T-helper 17 cell (primary cell): ENCODE data around the gene HBB. TPM values are rescaled to one million over a fixed set of nuclear protein-coding genes. Genes with fewer than 3 reads are reported as not detected.

Experiments
- ATAC-seq: fragments of 150-1000 bp; cut with Tn5 transposase; 2 replicates; pipeline ENCODE4 v1.10.0; 2021; ENCODE audit warnings: mild to moderate bottlenecking, moderate library complexity
- DNase-seq, 3 donors: peaks; one replicate each; pipeline versions ENCODE4 v3.0.0 to v3.0.0-alpha.2; 2020 to 2021
- H3K9me3 ChIP-seq: one replicate; pipeline ENCODE4 v1.7.0; 2013; ENCODE audit warnings: low read length, mild to moderate bottlenecking; ENCODE audit not compliant: control insufficient read depth, poor library complexity, severe bottlenecking
- H3K27ac Mint-ChIP-seq: one replicate; pipeline ENCODE4 v1.8.0; 2022; ENCODE audit warnings: mild to moderate bottlenecking, moderate library complexity, mixed read lengths
- H3K27me3 Mint-ChIP-seq: one replicate; pipeline ENCODE4 v1.8.0; 2022; ENCODE audit warnings: mixed read lengths
- H3K36me3 Mint-ChIP-seq: one replicate; pipeline ENCODE4 v1.8.0; 2022; ENCODE audit warnings: low read depth, mixed read lengths
- H3K4me1 Mint-ChIP-seq: one replicate; pipeline ENCODE4 v1.8.0; 2022; ENCODE audit warnings: mild to moderate bottlenecking, mixed read lengths
- H3K4me3 Mint-ChIP-seq: one replicate; pipeline ENCODE4 v1.8.0; 2022; ENCODE audit warnings: mild to moderate bottlenecking, moderate library complexity, mixed read lengths
- total RNA-seq, 4 donors: library from RNA in 2 of 4; stranded (reverse) in 2 of 4; gene quantifications; one replicate each; pipeline ENCODE4 v1.2.3 and lab custom pipeline; 2022 to 2026

Gene HBB
- total RNA-seq, 2 donors from 2014 or later: 1.3 TPM; not detected in 1

DNA sequence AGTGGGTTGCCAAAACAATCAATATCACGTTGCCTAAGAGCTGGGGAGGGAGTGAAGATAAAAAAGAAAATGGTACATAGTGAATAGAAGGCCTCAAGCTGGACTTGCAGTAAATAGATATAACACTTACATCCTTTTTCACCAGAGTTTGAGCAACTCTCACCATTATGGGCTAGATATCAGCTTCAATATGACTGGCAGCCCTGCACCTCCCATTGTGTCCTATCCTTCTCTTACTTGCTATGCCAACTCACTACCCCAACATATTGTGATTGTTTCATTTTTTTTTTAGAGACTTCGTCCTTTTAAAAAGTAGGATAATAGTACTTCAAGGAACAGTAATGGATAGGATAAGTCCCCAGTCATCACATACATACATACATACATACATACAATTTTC lies 15.3 kb upstream of the HBB start:
- Mint-ChIP-seq H3K27ac (no peak overlapping the region), H3K27me3 (peaks cover 36% of the 10 kb centered on the region), H3K4me1 (no peaks in the 10 kb centered on the region), H3K4me3 (no peak overlapping the region), H3K36me3 (no peaks in the 10 kb centered on the region)
- no peak for DNase-seq
- no peak for ATAC-seq
- no peaks in the 10 kb centered on the region for H3K9me3 ChIP-seq

DNA sequence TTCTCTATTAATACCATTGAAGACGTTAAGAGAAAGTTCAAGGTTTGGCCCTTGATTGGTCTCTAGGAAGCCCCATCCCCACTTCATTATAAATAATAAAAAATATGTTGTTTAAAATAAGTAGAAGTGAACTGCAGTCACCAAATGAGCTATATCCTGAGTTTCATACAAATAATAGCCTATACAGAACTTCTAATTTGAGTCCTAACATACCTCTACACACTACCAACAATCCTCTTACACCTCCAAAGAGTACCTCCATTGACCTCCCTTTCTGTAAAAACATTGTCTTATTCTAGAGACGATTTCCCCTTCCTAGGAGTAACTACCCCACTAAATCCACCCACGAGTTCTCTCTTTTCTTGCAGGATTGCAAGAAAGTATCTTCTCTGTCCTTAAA lies 14.6 kb upstream of the HBB start:
- Mint-ChIP-seq H3K4me1 (no peaks in the 10 kb centered on the region), H3K27me3 (peaks cover 32% of the 10 kb centered on the region), H3K4me3 (no peak overlapping the region), H3K36me3 (no peaks in the 10 kb centered on the region), H3K27ac (no peak overlapping the region)
- no peak for ATAC-seq
- no peak for DNase-seq
- no peaks in the 10 kb centered on the region for H3K9me3 ChIP-seq

DNA sequence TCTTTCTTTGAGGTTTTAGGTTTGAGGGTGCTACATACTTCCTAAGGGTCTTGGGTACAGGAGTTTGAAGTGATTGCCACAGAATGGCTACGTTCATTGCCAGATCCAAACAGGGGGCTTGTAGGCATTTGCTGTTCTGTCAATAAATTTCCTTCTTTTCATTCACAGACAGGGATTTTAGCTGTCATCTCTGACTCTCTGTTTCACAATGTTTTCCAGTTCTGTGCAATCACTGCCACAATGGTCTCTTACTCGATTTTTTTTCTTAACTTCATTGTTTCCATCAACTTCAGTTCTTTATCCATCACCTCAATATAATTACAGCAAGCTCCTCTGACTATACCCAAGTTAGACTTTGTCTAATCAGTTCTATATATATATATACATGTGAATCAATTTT lies 13.6 kb upstream of the HBB start:
- Mint-ChIP-seq H3K4me1 (no peaks in the 10 kb centered on the region), H3K27ac (no peak overlapping the region), H3K36me3 (no peaks in the 10 kb centered on the region), H3K4me3 (no peak overlapping the region), H3K27me3 (peaks cover 30% of the 10 kb centered on the region)
- no peaks in the 10 kb centered on the region for H3K9me3 ChIP-seq
- no peak for DNase-seq
- ATAC-seq: no peak

DNA sequence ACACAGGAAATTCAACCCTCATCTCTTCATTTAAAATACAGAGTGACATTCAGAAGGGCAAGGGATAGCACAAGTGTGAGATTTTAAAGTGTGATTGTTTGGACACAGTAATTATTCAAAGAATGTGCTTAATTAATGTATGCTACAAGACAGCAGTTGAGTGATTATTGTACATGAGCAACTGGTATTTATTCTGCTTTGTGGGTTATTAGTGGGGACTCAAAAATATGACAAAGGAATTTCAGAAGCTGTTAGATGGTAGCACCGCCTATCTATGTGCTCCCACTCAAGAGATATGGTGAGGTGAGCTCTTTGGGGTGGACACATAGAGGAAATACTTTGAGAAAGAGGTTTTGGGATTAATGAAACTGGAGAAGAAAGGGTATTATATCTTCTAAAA lies 13.2 kb upstream of the HBB start:
- ATAC-seq (no peak), DNase-seq (no peak)
- no peaks in the 10 kb centered on the region for H3K9me3 ChIP-seq
- peaks cover 27% of the 10 kb centered on the region for H3K27me3 Mint-ChIP-seq
- no peak overlapping the region for H3K4me3 Mint-ChIP-seq
- H3K36me3 Mint-ChIP-seq: no peaks in the 10 kb centered on the region
- H3K27ac Mint-ChIP-seq: no peak overlapping the region
- H3K4me1 Mint-ChIP-seq: no peaks in the 10 kb centered on the region

DNA sequence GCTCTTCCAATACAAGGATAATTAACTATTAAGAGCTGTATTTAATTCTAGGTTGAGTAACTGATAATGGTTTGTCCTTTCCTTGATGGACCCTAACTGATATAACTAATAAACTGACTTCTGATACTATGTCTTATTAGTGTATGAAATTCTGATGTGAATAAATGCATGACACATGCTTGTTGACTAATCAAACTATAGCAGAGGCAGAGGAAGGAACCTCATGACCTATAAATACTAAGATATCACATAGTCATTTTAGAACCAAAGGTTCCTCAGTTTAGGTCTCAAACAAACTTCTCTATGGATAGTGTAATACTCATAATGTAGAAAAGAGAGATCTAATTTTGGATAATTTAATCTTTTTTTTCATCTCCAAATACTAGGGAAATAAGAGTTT lies 12.2 kb upstream of the HBB start:
- H3K27me3 Mint-ChIP-seq: peaks cover 20% of the 10 kb centered on the region
- H3K36me3 Mint-ChIP-seq: no peaks in the 10 kb centered on the region
- no peak for DNase-seq
- no peak for ATAC-seq
- H3K4me3 Mint-ChIP-seq: no peak overlapping the region
- H3K4me1 Mint-ChIP-seq: peaks cover 5% of the 10 kb centered on the region
- no peaks in the 10 kb centered on the region for H3K9me3 ChIP-seq
- no peak overlapping the region for H3K27ac Mint-ChIP-seq

DNA sequence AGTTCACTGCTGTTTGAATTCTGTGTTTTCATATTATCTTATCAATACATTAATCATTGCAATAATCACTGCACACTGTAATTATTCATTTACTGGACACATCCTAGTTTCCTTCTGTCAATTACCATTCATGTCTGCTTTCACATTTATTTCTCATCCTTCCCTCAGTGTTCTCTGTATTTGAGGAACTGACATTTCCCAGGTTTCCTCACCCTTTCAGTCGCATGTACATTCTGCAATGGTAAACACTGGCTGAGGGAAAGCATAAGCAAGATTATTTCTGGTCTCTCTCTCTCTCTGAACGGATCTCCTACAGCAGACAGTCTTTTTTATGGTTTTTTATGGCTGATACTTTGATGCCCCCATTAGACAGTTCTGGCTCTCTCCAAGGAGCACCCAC lies 11.6 kb upstream of the HBB start:
- ATAC-seq (no peak), DNase-seq (no peak)
- no peaks in the 10 kb centered on the region for H3K9me3 ChIP-seq
- H3K4me3 Mint-ChIP-seq: no peak overlapping the region
- no peaks in the 10 kb centered on the region for H3K36me3 Mint-ChIP-seq
- H3K4me1 Mint-ChIP-seq: peaks cover 5% of the 10 kb centered on the region
- no peak overlapping the region for H3K27ac Mint-ChIP-seq
- peaks cover 20% of the 10 kb centered on the region for H3K27me3 Mint-ChIP-seq

DNA sequence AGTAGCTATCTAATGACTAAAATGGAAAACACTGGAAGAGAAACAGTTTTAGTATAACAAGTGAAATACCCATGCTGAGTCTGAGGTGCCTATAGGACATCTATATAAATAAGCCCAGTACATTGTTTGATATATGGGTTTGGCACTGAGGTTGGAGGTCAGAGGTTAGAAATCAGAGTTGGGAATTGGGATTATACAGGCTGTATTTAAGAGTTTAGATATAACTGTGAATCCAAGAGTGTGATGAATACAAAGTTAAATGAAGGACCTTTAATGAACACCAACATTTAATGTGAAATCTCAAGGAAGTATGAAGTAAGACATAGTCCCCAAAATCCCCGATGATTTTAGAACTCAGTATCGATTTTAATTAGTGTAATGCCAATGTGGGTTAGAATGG lies 10.5 kb upstream of the HBB start:
- Mint-ChIP-seq H3K36me3 (no peaks in the 10 kb centered on the region), H3K4me3 (no peak overlapping the region), H3K27ac (no peak overlapping the region), H3K27me3 (peaks cover 19% of the 10 kb centered on the region), H3K4me1 (peaks cover 5% of the 10 kb centered on the region)
- ATAC-seq: no peak
- H3K9me3 ChIP-seq: no peaks in the 10 kb centered on the region
- no peak for DNase-seq

DNA sequence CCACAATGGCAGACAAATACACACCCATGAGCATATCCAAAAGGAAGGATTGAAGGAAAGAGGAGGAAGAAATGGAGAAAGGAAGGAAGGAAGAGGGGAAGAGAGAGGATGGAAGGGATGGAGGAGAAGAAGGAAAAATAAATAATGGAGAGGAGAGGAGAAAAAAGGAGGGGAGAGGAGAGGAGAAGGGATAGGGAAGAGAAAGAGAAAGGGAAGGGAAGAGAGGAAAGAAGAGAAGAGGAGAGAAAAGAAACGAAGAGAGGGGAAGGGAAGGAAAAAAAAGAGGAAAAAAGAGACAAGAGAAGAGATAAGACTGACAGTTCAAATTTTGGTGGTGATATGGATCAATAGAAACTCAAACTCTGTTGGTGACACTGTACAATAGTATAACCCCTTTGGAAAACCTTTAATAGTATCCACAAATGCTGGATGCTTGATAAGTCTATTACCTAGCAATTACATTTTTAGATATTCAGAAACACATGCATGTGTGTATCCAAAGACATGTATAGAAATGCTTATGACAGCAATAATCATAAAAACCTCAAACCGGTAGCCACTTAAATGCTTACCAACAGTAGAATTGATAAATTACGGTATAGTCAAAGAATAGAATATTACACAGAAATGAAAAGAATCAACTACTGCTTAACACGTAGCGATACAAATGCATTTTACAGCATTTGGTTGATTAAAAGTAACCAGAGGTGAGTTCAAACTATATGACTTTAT lies 8.7 kb upstream of the HBB start:
- H3K27me3 Mint-ChIP-seq: peaks cover 16% of the 10 kb centered on the region
- H3K4me1 Mint-ChIP-seq: peaks cover 5% of the 10 kb centered on the region
- ATAC-seq: no peak
- no peaks in the 10 kb centered on the region for H3K9me3 ChIP-seq
- H3K4me3 Mint-ChIP-seq: no peak overlapping the region
- no peak overlapping the region for H3K27ac Mint-ChIP-seq
- DNase-seq: no peak
- no peaks in the 10 kb centered on the region for H3K36me3 Mint-ChIP-seq

DNA sequence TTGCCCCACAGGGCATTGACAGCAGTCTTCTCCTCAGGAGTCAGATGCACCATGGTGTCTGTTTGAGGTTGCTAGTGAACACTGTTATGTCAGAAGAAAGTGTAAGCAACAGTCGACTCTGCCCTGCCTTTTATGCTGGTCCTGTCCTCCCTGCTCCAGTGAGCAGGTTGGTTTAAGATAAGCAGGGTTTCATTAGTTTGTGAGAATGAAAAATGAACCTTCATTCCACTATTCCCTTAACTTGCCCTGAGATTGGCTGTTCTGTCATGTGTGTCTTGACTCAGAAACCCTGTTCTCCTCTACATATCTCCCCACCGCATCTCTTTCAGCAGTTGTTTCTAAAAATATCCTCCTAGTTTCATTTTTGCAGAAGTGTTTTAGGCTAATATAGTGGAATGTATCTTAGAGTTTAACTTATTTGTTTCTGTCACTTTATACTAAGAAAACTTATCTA lies 7.5 kb upstream of the HBB start, which contains the start of gene HBD:
Gene HBD (minus strand): TSS at position 103 of the 454 bp plus-strand sequence. CDS start 50 bp downstream, at position 53.
- no peaks in the 10 kb centered on the region for H3K9me3 ChIP-seq
- Mint-ChIP-seq H3K27me3 (peaks cover 18% of the 10 kb centered on the region), H3K4me3 (no peak within 1 kb of the TSS), H3K36me3 (no peaks in the 10 kb centered on the region), H3K27ac (no peak within 1 kb of the TSS), H3K4me1 (peaks cover 5% of the 10 kb centered on the region)
- no peak for ATAC-seq
- DNase-seq: no peak

DNA sequence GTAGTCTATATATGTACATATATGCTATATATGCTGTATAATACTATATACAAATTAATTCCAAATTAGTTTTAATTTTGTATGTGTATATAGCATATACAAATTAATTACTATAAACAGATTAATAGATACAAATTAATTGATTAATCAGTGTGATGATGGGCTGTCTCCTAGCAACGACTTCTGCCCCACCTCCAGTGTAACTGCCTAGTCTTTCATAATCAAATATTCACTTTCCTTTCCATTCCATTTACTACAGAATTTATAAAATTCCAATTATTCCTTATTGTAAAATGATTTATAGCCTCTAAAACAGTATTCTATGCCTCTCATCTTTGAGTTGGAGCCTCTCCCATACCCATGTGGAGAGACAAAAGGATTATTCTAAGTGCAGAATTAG lies 6.4 kb upstream of the HBB start:
- Mint-ChIP-seq H3K4me3 (no peak overlapping the region), H3K4me1 (peaks cover 5% of the 10 kb centered on the region), H3K27ac (no peak overlapping the region), H3K36me3 (no peaks in the 10 kb centered on the region), H3K27me3 (peaks cover 18% of the 10 kb centered on the region)
- no peak for DNase-seq
- no peaks in the 10 kb centered on the region for H3K9me3 ChIP-seq
- no peak for ATAC-seq

DNA sequence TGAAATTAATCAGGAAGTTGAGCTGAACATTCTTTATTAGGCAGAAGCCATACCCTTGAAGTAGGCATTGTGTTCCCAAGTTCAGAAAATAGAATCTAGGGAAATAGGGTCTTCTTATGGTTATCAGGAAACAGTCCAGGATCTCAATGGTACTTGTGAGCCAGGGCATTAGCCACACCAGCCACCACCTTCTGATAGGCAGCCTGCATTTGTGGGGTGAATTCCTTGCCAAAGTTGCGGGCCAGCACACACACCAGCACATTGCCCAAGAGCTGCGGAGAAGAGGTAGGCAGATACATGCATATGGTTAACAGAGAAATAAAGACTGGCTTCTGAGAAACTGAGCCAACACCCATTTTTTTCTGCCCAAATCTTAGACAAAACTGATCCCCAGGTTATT lies 6.0 kb upstream of the HBB start:
- ATAC-seq (no peak), DNase-seq (no peak)
- Mint-ChIP-seq H3K4me3 (no peak overlapping the region), H3K27me3 (peaks cover 23% of the 10 kb centered on the region), H3K36me3 (no peaks in the 10 kb centered on the region), H3K27ac (no peak overlapping the region), H3K4me1 (peaks cover 5% of the 10 kb centered on the region)
- H3K9me3 ChIP-seq: no peaks in the 10 kb centered on the region

DNA sequence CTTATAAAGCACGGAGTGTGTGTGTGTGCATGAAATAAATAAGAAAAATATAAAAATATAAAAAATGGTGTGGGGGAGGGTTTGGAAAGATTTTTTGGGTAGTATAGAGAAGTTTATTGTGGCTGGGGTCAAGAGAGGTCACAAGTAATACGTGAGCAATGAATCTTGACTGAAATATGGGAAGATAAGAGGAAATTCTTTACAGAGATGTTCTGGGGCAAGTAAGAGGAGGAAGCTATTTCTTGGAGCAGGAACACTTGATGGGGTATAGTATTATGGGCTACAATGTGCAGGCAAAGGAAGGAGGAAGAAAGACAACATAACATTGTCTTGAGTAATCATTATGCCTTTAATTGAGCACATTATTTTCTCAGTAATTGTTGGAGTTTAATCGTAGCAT lies 5.3 kb upstream of the HBB start:
- no peaks in the 10 kb centered on the region for H3K36me3 Mint-ChIP-seq
- no peak overlapping the region for H3K27ac Mint-ChIP-seq
- no peak overlapping the region for H3K4me3 Mint-ChIP-seq
- ATAC-seq: no peak
- H3K4me1 Mint-ChIP-seq: peaks cover 5% of the 10 kb centered on the region
- no peaks in the 10 kb centered on the region for H3K9me3 ChIP-seq
- no peak for DNase-seq
- peaks cover 24% of the 10 kb centered on the region for H3K27me3 Mint-ChIP-seq

DNA sequence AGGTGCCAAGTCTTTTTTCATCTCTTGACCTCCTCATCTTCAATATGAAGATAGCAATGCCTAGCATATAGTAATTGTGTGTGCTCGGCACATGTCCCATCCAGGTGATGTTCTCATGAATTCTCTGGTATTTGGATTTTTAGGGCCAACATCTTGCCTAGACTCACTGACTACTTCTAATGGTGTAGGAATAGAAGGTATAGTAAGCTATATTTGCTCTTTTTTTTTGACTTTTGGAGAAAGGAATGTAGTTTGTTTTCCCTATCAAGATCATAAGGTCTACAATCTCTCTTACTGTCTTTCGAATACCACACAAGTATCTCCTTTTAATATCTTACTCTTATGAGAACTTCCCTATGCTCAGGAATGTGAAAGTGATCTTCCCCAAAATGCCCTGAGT lies 4.2 kb upstream of the HBB start:
- H3K36me3 Mint-ChIP-seq: no peaks in the 10 kb centered on the region
- H3K27me3 Mint-ChIP-seq: peaks cover 20% of the 10 kb centered on the region
- peaks cover 5% of the 10 kb centered on the region for H3K4me1 Mint-ChIP-seq
- DNase-seq (no peak), ATAC-seq (no peak)
- H3K27ac Mint-ChIP-seq: no peak overlapping the region
- no peak overlapping the region for H3K4me3 Mint-ChIP-seq
- no peaks in the 10 kb centered on the region for H3K9me3 ChIP-seq

DNA sequence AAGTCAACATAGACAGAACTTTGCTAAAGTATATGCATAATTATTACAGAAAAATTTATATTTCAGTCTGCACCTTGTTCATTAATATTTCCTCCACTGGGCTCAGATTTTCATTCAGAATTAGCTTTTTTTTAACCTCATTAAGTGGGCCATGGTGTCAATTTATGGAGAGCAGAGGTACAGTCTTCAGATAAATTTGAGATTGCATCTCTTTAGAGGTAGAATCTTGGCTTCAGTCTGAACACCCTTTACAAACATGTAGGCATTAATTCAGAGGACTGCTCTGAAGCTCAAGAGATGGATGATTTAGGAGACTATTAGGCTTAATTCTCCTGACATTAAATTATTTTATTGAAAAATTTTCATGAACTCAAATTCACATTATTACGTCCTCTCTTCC lies 3.4 kb upstream of the HBB start:
- no peaks in the 10 kb centered on the region for H3K36me3 Mint-ChIP-seq
- peaks cover 15% of the 10 kb centered on the region for H3K27me3 Mint-ChIP-seq
- no peak for DNase-seq
- no peaks in the 10 kb centered on the region for H3K9me3 ChIP-seq
- H3K27ac Mint-ChIP-seq: no peak overlapping the region
- H3K4me3 Mint-ChIP-seq: no peak overlapping the region
- H3K4me1 Mint-ChIP-seq: peaks cover 5% of the 10 kb centered on the region
- ATAC-seq: no peak
